LNCaP clone FGC (cell line): ENCODE measurements around the gene CCT2.
A peak's percentile ranks its signal among the peaks of the same experiment; 100 is the strongest.

Experiments used
- DNase-seq: peaks from one replicate; pipeline ENCODE4 v3.0.0-alpha.2; 2011; ENCODE audit warnings: low read depth
- H3K4me3 ChIP-seq: 2 replicates; pipeline ENCODE4 v1.5.1; 2011; ENCODE audit warnings: mild to moderate bottlenecking, low read depth, low read length, control low read depth
- CTCF ChIP-seq: IDR thresholded peaks from 2 replicates; pipeline ENCODE4 v1.5.1; 2012; ENCODE audit warnings: mild to moderate bottlenecking; ENCODE audit not compliant: control insufficient read depth, insufficient read depth; ENCODE audit errors: extremely low read depth

CCT2 gene

GRCh38 chr12:69616025-69616424 lies 30.8 kb downstream of the CCT2 start:
- no peak for DNase-seq
- H3K4me3 ChIP-seq, result no peak overlapping the region
- no peak for TF ChIP-seq CTCF

GRCh38 chr12:69619050-69619449 lies 33.8 kb downstream of the CCT2 start:
- no peak for TF ChIP-seq CTCF
- no peak overlapping the region for H3K4me3 ChIP-seq
- no peak for DNase-seq

GRCh38 chr12:69620077-69620476 lies 34.8 kb downstream of the CCT2 start:
- no peak for DNase-seq
- no peak for TF ChIP-seq CTCF
- no peak overlapping the region for H3K4me3 ChIP-seq

DNA sequence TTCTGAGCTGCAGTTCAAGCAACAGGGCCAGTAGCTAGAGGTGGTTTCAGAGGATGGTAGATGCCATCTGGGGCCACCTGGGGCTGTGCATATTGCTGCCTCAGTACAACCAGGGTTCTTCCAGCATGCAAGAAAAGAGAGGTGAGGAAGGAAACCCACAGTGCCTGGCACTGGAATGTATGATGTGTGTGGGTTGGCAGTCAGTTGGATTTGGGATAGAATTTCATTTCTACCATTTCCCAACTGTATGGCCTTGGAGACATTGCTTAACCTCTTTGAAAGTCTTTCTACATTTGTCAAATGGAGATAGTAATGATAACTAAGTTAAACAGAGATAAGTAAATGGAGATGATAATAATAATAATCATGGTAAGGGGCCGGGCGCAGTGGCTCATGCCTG lies 35.7 kb downstream of the CCT2 start:
- H3K4me3 ChIP-seq, result no peak overlapping the region
- TF ChIP-seq CTCF, result no peak
- DNase-seq, result no peak

GRCh38 chr12:69621551-69621950 lies 36.3 kb downstream of the CCT2 start:
- H3K4me3 ChIP-seq, result no peak overlapping the region
- no peak for TF ChIP-seq CTCF
- DNase-seq, result peak; percentile 54

GRCh38 chr12:69623970-69624369 lies 38.7 kb downstream of the CCT2 start:
- no peak overlapping the region for H3K4me3 ChIP-seq
- DNase-seq, result no peak
- TF ChIP-seq CTCF, result no peak

DNA sequence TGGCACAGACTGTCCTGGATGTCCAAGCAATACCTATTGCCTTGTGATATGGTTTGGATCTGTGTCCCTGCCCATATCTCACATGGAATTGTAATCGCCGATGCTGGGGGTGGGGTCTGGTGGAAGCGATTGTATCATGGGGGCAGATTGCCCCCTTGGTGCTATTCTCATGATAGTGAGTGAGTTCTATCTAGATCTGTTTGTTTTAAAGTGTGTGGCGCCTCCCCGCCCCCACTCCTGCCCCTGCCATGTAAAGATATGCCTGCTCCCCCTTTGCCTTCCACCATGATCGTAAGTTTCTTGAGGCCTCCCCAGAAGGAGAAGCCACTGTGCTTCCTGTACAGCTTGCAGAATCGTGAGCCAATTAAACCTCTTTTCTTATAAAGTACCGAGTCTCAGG lies 42.2 kb downstream of the CCT2 start:
- no peak for DNase-seq
- H3K4me3 ChIP-seq, result no peak overlapping the region
- no peak for TF ChIP-seq CTCF
